ENCODE measurements around the gene RTP4.

GRCh38 chr3:187334904-187335303, 33.3 kb upstream of the RTP4 start:
- TF ChIP-seq CTCF (IDR thresholded peaks at IDR 0.05) (no peak), POLR2A (IDR thresholded peaks at IDR 0.05) (no peak), EP300 (IDR thresholded peaks at IDR 0.05) (no peak)

Measured in sigmoid colon (tissue), 4 donors.